Measurements from ENCODE around the gene GRID2. TPM values are rescaled to one million over a fixed set of nuclear protein-coding genes. Genes with fewer than 3 reads are reported as not detected.

The GRID2 gene
- total RNA-seq, 2 donors from 2014 or later: 0.28 TPM; not detected in 1

DNA sequence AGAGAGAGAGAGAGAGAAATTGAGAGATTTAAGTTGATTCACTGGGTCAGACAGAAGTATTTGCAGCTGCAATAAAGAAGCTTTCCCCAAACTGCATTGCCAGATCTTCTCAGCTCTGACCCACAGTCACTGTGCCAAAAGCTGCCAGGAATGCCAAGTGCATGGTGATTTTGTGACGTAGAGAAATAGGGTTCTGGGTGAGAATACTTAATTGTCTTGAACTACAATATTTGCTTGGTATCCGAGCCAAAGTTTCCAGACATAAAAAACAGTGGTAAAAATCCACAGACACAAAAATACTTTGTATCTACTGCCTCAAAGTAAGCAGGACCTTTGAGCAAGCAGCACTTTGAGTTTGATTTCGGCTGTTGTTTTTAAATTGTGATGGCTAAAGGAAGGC lies 331.1 kb downstream of the GRID2 start:
- H3K4me3 ChIP-seq: no peak overlapping the region
- H3K4me1 ChIP-seq (ENCODE audit: control insufficient read depth in 1 of 2, low read depth in 2 of 2): no peaks in the 10 kb centered on the region
- H3K27ac ChIP-seq: no peak overlapping the region
- H3K27me3 ChIP-seq (replicated peaks; ENCODE audit: insufficient read depth): no peaks in the 10 kb centered on the region
- H3K9me3 ChIP-seq: no peaks in the 10 kb centered on the region
- TF ChIP-seq, protein P1, sequence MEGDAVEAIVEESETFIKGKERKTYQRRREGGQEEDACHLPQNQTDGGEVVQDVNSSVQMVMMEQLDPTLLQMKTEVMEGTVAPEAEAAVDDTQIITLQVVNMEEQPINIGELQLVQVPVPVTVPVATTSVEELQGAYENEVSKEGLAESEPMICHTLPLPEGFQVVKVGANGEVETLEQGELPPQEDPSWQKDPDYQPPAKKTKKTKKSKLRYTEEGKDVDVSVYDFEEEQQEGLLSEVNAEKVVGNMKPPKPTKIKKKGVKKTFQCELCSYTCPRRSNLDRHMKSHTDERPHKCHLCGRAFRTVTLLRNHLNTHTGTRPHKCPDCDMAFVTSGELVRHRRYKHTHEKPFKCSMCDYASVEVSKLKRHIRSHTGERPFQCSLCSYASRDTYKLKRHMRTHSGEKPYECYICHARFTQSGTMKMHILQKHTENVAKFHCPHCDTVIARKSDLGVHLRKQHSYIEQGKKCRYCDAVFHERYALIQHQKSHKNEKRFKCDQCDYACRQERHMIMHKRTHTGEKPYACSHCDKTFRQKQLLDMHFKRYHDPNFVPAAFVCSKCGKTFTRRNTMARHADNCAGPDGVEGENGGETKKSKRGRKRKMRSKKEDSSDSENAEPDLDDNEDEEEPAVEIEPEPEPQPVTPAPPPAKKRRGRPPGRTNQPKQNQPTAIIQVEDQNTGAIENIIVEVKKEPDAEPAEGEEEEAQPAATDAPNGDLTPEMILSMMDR (IDR thresholded peaks at IDR 0.05): no peak
- no peaks in the 10 kb centered on the region for H3K36me3 ChIP-seq
- DNase-seq (ENCODE audit: low spot score) (no peak), ATAC-seq (ENCODE audit: insufficient number of reproducible peaks, low FRiP score, low read depth) (no peak)

DNA sequence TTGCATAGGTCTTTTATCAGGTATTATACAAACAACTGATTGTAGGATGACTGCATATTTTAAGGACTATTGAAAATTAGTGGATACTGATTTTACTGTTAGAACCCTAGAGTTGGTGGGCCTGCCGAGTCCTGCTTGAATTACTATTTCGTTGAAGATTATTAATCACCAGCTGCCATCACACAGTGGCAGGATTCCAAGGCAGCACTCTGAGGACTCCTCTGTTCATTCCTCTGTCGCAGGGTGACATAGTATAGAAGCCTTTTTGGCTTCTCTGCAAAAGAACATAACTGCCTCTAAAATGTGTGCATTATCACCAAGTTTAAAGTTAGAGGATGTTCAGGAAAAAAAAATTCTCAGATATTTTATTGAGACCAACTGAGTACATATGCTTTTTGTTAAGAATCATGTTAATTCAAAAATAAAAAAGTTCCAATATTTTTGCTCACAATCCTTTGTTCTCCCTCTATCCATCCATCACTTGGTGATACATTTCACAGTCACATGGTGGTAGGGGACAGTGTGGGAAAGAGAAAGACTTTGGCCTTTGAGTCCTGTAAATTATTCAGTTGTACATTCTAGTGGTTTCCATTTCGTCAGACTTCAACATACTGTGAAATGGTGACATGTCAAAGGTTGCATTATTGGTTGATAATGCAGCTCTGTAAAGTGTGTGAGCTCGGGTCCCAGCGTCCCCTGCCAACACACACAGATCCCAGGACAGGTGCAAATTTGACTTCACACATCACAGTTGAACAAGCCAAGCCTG lies 332.5 kb downstream of the GRID2 start:
- ATAC-seq (ENCODE audit: insufficient number of reproducible peaks, low FRiP score, low read depth): no peak
- no peak overlapping the region for H3K27ac ChIP-seq
- no peaks in the 10 kb centered on the region for H3K36me3 ChIP-seq
- no peak overlapping the region for H3K4me3 ChIP-seq
- DNase-seq (ENCODE audit: low spot score): no peak
- no peaks in the 10 kb centered on the region for H3K27me3 ChIP-seq (replicated peaks; ENCODE audit: insufficient read depth)
- no peaks in the 10 kb centered on the region for H3K9me3 ChIP-seq
- H3K4me1 ChIP-seq (ENCODE audit: control insufficient read depth in 1 of 2, low read depth in 2 of 2): no peaks in the 10 kb centered on the region
- TF ChIP-seq, protein P1 (IDR thresholded peaks at IDR 0.05): no peak

DNA sequence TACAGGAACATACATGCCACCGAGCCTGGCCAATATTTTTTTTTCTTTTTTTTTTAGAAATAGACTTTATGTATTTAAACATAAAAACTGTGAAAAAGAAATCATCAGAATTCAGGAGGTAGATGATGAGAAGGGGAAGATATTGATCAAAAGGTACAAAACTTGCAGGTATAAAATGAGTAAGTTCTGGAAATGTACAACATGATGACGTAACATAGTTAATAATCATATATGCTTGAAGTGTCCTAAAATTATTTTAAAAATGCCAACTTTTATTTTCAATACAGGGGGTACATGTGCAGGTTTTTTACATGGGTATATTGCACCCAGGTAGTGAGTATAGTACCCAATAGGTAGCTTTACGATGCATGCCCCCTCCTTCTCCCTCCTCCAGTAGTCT lies 337.6 kb downstream of the GRID2 start:
- DNase-seq (ENCODE audit: low spot score) (no peak), ATAC-seq (ENCODE audit: insufficient number of reproducible peaks, low FRiP score, low read depth) (no peak)
- no peak overlapping the region for H3K27ac ChIP-seq

DNA sequence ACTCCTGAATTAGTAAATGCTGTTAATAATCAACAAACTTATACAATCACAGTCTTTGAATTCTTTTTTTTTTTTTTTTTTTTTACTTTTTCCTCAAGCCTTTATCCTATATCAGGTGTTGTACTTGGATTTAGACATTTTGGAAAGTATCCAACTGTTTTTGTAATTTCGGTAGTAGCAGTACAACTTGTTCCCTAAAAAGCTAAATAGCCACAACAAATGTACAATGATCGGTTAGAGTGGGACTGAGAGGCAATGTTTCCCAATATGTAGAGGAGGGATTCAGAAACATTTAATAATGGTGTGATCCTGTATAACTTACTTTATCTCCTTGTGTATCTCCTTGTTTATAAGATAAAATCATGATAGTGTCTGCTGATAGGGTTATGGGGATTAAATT lies 343.1 kb downstream of the GRID2 start:
- ATAC-seq (ENCODE audit: insufficient number of reproducible peaks, low FRiP score, low read depth): peak; percentile 43
- TF ChIP-seq, protein P1 (IDR thresholded peaks at IDR 0.05): no peak

More for the DNA sequence above, 337.6 kb downstream of the GRID2 start:
- Histone ChIP-seq H3K9me3 (no peaks in the 10 kb centered on the region), H3K4me1 (ENCODE audit: control insufficient read depth in 1 of 2, low read depth in 2 of 2) (no peaks in the 10 kb centered on the region), H3K27me3 (replicated peaks; ENCODE audit: insufficient read depth) (no peaks in the 10 kb centered on the region), H3K36me3 (no peaks in the 10 kb centered on the region), H3K4me3 (no peak overlapping the region)
- TF ChIP-seq, protein P1 (IDR thresholded peaks at IDR 0.05): no peak

DNA sequence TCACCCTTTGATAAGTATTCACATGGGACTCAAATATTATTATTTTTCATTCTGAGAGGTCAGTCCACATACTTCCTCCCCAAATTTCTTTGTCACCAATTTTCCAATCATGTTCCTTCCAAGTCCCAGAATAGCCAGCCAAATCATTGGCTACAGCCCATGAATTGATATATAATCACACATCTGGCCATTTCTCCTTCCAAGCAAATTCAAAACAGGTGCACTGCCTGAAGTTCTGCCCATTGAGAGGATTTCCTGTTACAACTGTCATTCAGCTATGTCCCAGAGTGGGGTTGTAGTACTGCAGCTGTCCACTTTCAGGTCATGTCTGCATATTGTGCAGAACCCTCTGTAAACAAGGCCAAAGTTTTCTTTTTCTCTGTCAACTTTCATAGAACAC lies 347.8 kb downstream of the GRID2 start:
- H3K27ac ChIP-seq: no peak overlapping the region
- H3K9me3 ChIP-seq: no peaks in the 10 kb centered on the region
- H3K4me3 ChIP-seq: no peak overlapping the region
- no peaks in the 10 kb centered on the region for H3K27me3 ChIP-seq (replicated peaks; ENCODE audit: insufficient read depth)
- ATAC-seq (ENCODE audit: insufficient number of reproducible peaks, low FRiP score, low read depth): no peak
- H3K4me1 ChIP-seq (ENCODE audit: control insufficient read depth in 1 of 2, low read depth in 2 of 2): no peaks in the 10 kb centered on the region
- TF ChIP-seq, protein P1 (IDR thresholded peaks at IDR 0.05): no peak
- H3K36me3 ChIP-seq: no peaks in the 10 kb centered on the region
- no peak for DNase-seq (ENCODE audit: low spot score)

More for the DNA sequence above, 343.1 kb downstream of the GRID2 start:
- Histone ChIP-seq H3K4me3 (no peak overlapping the region), H3K36me3 (no peaks in the 10 kb centered on the region), H3K4me1 (ENCODE audit: control insufficient read depth in 1 of 2, low read depth in 2 of 2) (no peaks in the 10 kb centered on the region), H3K27me3 (replicated peaks; ENCODE audit: insufficient read depth) (no peaks in the 10 kb centered on the region), H3K27ac (no peak overlapping the region), H3K9me3 (no peaks in the 10 kb centered on the region)
- DNase-seq (ENCODE audit: low spot score): no peak

All from thoracic aorta (tissue), 2 donors.